ENCODE measurements around the gene RAB4B. TPM values are rescaled to one million over a fixed set of nuclear protein-coding genes. Genes with fewer than 3 reads are reported as not detected.

The RAB4B gene, protein sequence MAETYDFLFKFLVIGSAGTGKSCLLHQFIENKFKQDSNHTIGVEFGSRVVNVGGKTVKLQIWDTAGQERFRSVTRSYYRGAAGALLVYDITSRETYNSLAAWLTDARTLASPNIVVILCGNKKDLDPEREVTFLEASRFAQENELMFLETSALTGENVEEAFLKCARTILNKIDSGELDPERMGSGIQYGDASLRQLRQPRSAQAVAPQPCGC
- 14.0 to 20.1 TPM (median 17.1 TPM) in 5 replicates for total RNA-seq (2022; extraction: Qiagen RNA extraction)

DNA sequence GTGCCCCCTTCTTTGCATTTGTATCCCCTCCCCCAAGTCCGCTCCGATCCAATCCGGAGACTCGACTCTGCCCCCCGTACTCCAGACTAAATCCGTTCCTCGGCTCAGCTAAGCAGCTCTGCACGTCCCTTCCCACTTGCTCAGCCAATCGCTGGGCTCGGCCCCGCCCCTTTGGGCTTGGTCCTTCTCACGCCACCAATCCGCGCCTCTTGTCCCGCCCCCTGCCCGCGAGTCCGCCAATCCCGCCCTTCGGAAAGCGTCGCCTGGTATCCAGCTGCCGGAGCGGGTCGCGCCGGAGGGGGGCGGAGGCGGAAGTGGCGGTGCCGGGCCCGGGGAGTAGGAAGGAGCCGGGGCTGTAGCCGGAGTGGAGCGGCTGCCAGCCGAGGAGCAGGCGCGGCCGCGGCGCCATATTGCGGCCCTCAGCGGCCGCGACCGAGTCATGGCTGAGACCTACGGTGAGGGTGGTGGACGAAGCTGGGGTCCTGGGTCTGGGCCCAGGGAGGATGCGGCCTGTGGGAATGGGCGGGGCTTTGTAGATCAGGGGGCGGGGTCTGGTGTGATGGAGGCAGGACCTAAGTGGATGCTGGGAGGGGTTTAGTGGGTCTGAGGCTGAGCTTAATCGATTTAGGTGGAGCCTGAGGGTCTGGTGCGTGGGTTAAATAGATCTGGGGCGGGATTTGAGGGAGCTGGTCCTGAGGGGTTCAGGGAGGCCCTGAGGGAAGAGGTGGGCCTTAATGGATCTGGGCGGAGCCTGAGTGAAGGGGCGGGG is at the start of gene RAB4B:
Gene RAB4B (plus strand): TSS at position 311 of the 769 bp plus-strand sequence. CDS start 129 bp downstream, at position 440.

DNA sequence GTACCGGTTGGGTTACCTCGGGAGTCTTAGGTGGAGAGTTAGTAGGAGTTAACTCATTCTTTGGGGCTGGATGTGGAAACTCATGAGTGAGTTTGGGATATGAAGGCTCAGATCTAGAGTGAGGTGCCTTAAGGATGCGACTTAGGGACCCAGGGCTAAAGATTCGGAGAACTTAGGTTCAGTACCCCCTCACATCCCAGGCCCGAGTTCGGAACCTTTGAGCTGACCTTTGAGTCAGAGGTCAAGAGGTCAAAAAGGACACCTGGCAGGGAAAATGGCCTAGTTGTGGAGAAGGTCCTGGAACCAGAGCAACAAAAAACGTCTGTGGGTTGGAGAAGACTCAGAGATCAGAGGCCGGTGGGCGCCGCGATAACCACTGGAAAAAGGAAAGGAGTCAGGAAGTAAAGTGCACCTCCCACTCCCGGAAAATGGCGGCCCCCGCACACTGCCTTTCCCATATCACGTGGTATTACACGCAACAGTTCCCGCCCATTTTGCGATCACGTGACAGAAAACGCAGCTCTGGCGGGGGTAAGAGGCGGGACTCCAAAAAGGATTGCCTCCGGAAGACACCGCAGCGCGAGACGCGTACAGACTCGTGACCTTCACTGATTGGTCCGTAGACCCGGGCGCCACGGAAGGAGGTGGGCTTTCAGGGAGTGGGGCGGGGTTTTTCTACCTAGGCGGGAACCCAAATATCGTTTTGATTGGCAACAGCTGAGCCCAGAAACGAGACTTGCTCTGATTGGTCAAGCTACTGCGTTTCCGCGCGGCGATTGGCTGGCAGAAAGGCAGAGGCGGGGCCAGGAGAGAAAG is 27.8 kb upstream of the RAB4B start, which contains the start of gene ACTMAP:
Gene ACTMAP (minus strand): TSS at position 420 of the 816 bp plus-strand sequence. CDS start 674 bp downstream, outside the sequence.

DNA sequence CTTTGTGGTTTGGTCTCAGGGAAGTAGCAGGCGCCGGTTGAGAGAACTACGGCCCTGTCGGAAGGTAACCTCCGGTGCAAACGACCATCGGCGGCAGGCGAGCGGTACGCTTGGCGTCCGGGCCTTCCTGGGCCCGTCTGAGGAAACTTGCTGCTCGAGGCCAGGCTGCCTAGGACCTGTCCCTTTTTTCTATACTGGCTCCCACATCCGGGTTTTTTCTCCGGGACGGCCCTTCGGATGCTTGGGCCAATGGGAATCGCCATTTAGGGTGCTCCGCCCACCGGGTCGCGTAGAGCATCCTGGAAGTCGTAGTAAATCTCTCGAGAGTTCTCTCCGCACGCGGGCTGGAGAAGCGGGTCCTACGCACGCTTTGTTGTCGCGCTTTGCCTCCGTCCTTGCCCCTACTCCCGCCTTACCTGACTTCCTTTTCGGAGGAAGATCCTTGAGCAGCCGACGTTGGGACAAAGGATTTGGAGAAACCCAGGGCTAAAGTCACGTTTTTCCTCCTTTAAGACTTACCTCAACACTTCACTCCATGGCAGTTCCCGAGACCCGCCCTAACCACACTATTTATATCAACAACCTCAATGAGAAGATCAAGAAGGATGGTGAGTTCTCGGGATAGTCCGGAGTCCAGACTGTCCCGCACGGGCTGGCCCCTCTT is 27.0 kb upstream of the RAB4B start, which contains the start of gene SNRPA:
Gene SNRPA (plus strand): TSS at position 330 of the 664 bp plus-strand sequence. CDS start 206 bp downstream, at position 536.

DNA sequence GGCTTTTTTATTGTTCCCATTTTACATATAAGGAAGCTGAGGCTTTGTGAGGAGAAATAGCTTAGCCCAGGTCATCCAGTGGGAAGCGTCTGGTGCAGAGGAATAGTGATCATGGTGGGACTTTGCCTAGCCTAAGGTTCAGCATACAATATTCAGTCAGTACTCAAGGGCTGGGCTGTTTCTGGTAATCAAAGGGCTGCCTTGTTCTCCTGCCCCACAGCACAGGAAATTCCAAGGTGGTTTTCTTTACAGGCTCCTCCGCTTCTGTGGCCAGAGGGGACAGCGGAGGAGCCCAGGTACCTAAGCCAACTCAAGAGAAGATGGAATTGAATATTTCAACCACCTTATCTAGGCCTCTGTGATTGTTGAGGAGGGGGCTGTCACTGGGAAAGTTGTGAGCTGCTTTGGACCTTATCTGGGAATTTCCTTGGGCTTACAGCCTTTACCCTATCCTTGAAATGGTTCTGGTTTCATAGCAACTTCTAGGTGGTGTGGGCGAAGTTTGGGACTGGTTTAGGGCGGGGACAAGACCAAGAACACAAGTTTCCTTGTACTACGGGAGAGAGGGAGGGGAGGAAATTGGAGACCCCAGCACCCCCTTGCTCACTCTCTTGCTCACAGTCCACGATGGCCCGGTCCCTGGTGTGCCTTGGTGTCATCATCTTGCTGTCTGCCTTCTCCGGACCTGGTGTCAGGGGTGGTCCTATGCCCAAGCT is 3.0 kb upstream of the RAB4B start, which contains the start of gene MIA:
Gene MIA (plus strand): TSS at position 606 of the 716 bp plus-strand sequence. CDS start 22 bp downstream, at position 628.

DNA sequence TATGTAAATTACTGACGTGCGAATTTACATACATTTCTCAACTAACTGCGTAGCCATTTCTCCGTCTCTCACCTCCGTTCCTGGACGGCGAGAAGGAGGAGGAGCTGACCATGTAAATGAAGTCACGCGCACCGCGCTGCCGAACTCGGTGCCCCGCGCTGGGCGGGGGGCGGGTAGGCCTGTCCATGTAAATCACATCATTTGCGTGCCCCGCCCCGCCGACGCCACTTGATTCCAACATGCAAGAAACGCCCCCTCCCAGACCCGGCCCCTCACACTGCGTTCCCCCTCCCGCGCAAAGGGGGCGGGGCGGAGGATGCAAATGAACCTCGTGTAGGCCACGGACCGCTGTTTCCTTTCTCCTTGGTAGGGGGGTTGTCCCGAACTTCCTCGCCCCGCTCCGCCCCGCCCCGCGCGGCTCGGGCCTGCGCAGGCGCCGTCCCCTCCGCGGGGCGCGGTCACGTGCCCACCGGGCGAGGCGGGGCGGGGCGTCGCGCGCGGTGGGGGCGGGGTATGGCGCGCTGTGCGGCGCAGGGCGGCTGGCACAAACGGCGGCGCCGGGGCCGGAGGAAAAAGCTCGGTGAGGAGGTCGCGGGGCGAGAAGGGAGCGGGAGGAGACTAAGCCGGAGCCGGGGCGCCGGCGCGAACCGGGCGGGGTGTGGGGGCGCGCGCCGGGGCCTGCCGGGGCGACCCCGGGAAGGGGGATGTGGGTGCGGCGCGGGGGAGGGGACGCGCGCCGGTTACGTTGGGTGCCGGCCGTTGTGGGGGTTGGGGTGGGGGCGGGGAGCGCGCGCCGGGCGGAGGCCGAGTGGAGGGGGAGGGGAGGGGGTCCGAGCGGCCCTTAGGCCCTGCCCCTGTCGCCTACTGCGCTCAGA is 20.9 kb downstream of the RAB4B start, which contains the start of gene EGLN2:
Gene EGLN2 (plus strand): TSS at position 509 of the 875 bp plus-strand sequence. CDS start 1,382 bp downstream, outside the sequence.

Other genes starting within 250 kb of the RAB4B start
- gene SHKBP1, start 201.4 kb upstream of the RAB4B start, total RNA-seq (2022; extraction: Qiagen RNA extraction) = 101 to 139 TPM (median 131 TPM) in 5 replicates
- 39.9 to 57.0 TPM (median 49.9 TPM) in 5 replicates for gene LTBP4, start 176.9 kb upstream of the RAB4B start, total RNA-seq (2022; extraction: Qiagen RNA extraction)
- gene NUMBL, start 87.6 kb upstream of the RAB4B start, total RNA-seq (2022; extraction: Qiagen RNA extraction) = 61.3 to 81.3 TPM (median 72.9 TPM) in 5 replicates
- gene COQ8B, start 61.4 kb upstream of the RAB4B start, total RNA-seq (2022; extraction: Qiagen RNA extraction) = 87.5 to 108 TPM (median 93.3 TPM) in 5 replicates
- gene ITPKC, start 61.1 kb upstream of the RAB4B start, total RNA-seq (2022; extraction: Qiagen RNA extraction) = 32.7 to 43.3 TPM (median 38.0 TPM) in 5 replicates
- gene ACTMAP, start 27.8 kb upstream of the RAB4B start, total RNA-seq (2022; extraction: Qiagen RNA extraction) = 17.5 to 19.9 TPM (median 18.5 TPM) in 5 replicates
- gene SNRPA, start 27.0 kb upstream of the RAB4B start, total RNA-seq (2022; extraction: Qiagen RNA extraction) = 145 to 182 TPM (median 154 TPM) in 5 replicates
- gene MIA, start 2.7 kb upstream of the RAB4B start, total RNA-seq (2022; extraction: Qiagen RNA extraction) = not detected in 5 replicates
- gene EGLN2, start 20.9 kb downstream of the RAB4B start, total RNA-seq (2022; extraction: Qiagen RNA extraction) = 85.4 to 95.3 TPM (median 93.9 TPM) in 5 replicates
- gene CYP2A6, start 72.2 kb downstream of the RAB4B start, total RNA-seq (2022; extraction: Qiagen RNA extraction) = 0.08 TPM in 1 of 5 replicates, not detected in the others
- gene CYP2A7, start 104.0 kb downstream of the RAB4B start, total RNA-seq (2022; extraction: Qiagen RNA extraction) = not detected in 5 replicates
- gene CYP2B6, start 213.0 kb downstream of the RAB4B start, total RNA-seq (2022; extraction: Qiagen RNA extraction) = 0.03 TPM in 1 of 5 replicates, not detected in the others